NB4 (cell line): ENCODE results near the gene CABLES1.

Experiments used
- DNase-seq: peaks from one replicate; pipeline ENCODE4 v3.0.0; 2010; ENCODE audit warnings: low read depth
- H3K4me3 ChIP-seq: one replicate; pipeline ENCODE4 v1.5.1; 2011; ENCODE audit warnings: mild to moderate bottlenecking, low read depth, low read length, moderate library complexity
- MYC ChIP-seq: IDR thresholded peaks from 2 replicates; pipeline ENCODE4 v1.6.1; 2011; ENCODE audit warnings: low read depth, low read length
- POLR2A ChIP-seq: IDR thresholded peaks from 2 replicates; pipeline ENCODE4 v1.6.1; 2011; ENCODE audit warnings: mild to moderate bottlenecking; ENCODE audit not compliant: insufficient read length; ENCODE audit errors: extremely low read depth
- TF ChIP-seq, protein P1 (sequence below): IDR thresholded peaks from one replicate; pipeline ENCODE4 v1.5.1; 2012; ENCODE audit warnings: low read depth, low read length
- TF ChIP-seq, protein P2 (sequence below): IDR thresholded peaks from 2 replicates; pipeline ENCODE4 v1.6.1; 2011; ENCODE audit warnings: low read depth, low read length

The CABLES1 gene

DNA sequence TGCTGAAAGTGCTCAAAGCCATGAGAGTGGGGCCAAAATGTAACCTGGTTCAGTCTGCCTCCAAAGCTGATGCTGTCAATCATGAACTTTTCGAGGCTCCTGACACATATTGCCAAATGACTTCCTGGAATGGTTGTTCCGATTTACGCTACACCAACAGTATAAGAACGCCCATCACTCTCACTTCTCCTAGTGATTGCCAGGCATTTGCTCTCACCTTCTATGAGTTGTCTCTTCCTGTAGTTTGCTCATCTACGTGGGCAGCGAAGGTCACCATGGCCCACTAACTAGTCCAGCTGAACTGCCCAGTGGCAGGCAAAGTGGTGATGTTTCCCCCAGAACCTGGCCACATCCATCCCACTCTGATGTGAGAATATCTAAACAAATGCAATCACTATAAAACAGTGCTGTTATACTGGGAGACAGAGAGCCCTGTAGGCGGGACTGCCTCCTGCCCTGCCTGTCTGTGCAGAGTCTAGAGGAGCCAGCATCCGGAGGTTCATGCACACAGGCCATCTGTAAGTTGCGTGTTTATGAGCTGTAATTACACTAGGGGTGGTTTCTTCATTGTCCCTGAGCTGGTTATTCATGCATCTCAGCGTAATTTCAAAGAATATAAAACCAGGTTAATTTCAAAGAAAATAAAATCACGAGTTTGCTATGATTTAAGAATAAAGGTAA is 8.8 kb upstream of the CABLES1 start:
- TF ChIP-seq MYC (no peak), POLR2A (no peak)
- TF ChIP-seq, protein P1, sequence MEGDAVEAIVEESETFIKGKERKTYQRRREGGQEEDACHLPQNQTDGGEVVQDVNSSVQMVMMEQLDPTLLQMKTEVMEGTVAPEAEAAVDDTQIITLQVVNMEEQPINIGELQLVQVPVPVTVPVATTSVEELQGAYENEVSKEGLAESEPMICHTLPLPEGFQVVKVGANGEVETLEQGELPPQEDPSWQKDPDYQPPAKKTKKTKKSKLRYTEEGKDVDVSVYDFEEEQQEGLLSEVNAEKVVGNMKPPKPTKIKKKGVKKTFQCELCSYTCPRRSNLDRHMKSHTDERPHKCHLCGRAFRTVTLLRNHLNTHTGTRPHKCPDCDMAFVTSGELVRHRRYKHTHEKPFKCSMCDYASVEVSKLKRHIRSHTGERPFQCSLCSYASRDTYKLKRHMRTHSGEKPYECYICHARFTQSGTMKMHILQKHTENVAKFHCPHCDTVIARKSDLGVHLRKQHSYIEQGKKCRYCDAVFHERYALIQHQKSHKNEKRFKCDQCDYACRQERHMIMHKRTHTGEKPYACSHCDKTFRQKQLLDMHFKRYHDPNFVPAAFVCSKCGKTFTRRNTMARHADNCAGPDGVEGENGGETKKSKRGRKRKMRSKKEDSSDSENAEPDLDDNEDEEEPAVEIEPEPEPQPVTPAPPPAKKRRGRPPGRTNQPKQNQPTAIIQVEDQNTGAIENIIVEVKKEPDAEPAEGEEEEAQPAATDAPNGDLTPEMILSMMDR: no peak
- TF ChIP-seq, protein P2, sequence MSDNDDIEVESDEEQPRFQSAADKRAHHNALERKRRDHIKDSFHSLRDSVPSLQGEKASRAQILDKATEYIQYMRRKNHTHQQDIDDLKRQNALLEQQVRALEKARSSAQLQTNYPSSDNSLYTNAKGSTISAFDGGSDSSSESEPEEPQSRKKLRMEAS: no peak
- no peak overlapping the region for H3K4me3 ChIP-seq
- no peak for DNase-seq

DNA sequence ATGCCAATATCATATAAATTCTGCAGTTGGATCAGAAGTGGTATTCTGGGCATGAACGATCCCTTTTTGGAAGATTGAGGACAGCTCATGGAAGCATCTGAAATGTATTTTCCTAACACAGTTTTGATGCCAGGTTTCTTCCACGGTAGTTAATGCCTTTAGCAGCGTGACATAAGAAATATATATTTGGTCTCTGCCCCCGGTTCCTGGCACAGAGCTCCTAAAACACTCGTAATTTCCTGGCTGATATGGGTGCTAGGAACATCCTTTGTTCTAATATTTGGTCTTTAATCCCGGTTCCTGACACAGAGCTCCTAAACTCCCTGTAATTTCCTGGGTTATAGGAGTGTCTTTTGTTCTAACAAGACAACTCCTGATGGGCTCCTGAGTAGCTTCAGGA is 8.2 kb upstream of the CABLES1 start:
- H3K4me3 ChIP-seq: no peak overlapping the region
- no peak for TF ChIP-seq POLR2A
- TF ChIP-seq, protein P1: no peak
- no peak for TF ChIP-seq MYC
- TF ChIP-seq, protein P2: no peak
- DNase-seq: no peak

DNA sequence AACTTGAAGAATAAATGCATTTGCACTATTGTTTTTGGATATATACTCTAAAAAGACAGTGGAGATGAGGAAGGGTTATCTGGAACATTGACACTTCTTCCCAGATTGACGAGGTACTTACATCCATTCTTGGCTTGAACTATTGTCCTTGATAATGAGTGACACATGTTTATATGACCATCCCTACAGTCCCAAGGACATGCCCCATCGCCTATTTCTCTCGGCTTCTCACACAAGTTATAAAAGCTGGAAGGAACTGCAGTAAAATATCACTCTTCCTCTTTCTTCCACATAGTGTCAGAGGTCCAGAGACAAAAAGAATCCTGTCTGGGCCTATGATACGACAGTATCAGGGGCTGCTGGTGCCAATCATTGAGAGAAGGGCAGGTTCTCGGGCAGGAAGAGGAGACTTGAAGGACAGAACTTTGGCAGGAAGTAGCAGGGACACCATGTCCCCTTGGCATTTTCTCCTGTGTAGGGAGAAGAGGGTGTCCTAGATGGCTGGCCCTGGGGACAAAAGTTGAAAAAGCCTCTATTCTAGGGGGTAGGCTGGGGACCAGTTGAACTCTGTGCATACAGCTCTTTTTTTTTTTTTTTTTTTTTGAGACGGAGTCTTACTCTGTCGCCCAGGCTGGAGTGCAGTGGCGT is 5.8 kb upstream of the CABLES1 start:
- no peak for DNase-seq
- no peak overlapping the region for H3K4me3 ChIP-seq
- TF ChIP-seq MYC (no peak), POLR2A (no peak)
- TF ChIP-seq, protein P1: no peak
- TF ChIP-seq, protein P2: no peak

DNA sequence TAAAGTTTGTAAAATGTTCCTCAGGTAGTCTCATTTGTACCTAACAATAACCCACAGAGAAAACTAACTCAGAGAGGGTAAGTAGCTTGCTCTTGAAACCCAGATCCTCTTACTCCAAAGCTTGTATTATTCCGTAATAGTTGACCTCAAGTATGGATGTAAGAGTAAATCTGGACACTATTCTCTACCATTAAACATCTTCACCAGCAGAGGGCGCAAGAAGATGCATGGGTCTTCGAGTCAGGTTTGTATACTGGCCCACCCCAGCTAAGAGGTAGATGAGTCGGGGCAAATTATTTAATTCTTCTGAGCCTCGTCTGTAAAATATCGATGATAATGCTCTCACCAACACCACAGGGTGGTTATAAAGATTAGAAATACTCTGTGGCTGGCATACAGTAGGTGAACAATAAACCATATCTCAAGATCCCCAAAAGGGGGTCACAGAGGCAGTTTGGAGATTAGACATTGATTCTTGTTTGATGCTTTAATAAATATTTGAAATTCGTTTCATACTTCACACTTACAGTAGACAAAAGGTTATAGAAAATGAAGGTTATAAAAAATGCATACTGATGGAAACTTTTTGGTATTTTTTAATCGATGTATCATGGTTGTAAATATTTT is 3.5 kb upstream of the CABLES1 start:
- no peak for TF ChIP-seq POLR2A
- TF ChIP-seq, protein P1: peak; percentile 47
- TF ChIP-seq, protein P2: no peak
- DNase-seq: peak; percentile 82
- H3K4me3 ChIP-seq: no peak overlapping the region

DNA sequence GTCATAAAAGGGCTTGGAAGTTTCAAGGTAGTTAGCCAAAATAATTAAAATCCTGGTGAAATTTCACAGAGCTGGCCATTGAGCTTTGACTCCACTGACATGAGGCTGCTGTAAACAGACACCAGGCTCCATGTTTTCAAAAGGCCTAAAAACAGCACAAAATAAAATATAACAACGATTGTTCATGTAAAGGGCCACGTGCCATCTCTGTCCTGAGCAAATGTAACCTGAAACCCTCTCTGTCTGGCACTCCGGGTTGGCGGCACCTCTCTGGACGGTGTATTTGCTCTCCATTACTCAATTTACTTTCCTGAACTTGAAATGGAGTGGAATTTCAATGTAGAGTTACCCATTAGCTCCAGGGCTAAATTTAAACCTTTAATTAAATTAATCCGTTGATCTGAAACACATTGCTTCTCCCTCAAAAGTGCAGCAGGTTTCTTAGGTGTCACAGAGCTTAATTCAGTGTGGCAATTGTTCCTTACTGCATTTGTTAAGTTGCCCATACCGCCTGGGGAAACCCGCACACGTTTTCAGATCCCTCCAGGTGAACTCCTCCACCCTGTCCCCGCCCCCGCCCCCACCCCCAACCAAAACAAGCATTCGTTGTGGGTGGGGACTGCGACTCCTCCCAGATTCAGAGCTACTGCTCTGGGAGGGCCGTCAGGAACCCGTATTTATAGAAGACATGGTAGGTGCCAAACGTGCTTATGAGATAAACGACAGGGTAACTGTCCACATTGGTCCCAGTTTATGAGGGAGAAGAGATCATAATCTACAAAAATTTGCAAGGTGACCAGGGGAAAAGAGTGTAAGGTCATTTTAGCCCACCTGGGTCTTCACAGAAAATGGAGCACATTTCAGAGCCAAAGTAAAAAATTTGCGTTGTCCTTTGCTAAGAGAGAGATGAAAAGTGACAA is 1.2 kb upstream of the CABLES1 start:
- H3K4me3 ChIP-seq: peak overlapping the region; percentile 56
- DNase-seq: peak; percentile 52
- TF ChIP-seq, protein P1: no peak
- TF ChIP-seq, protein P2: peak; percentile 71; the same call in 1 of the 2 replicates
- peak; percentile 58 for TF ChIP-seq POLR2A
